GM18517 (cell line): ENCODE data around the gene AHR.
"Not testable (repeated sequence)": the region's sequence is repeated elsewhere in the genome, so short reads cannot be mapped to it uniquely, and the experiment has no call there.

ENCODE experiments used
- ATAC-seq: cut with Tn5 transposase; IDR thresholded peaks from one replicate; pipeline ENCODE4 v1.9.1; 2021; ENCODE audit warnings: mild to moderate bottlenecking, moderate library complexity; ENCODE audit not compliant: unreplicated experiment

AHR gene

GRCh38 chr7:17371671-17372524 is 73.4 kb downstream of the AHR start:
- no peak for ATAC-seq

- no peak for ATAC-seq
Observed at GRCh38 chr7:17374157-17374556, 75.7 kb downstream of the AHR start.

GRCh38 chr7:17374654-17375053 is 76.2 kb downstream of the AHR start:
- no peak for ATAC-seq

GRCh38 chr7:17376595-17376994 is 78.1 kb downstream of the AHR start:
- no peak for ATAC-seq

- ATAC-seq: no peak
Observed at GRCh38 chr7:17380736-17381662, 82.5 kb downstream of the AHR start.

- ATAC-seq: not testable (repeated sequence)
Observed at GRCh38 chr7:17382408-17383354, 84.2 kb downstream of the AHR start.

GRCh38 chr7:17384400-17384799 is 85.9 kb downstream of the AHR start:
- no peak for ATAC-seq

GRCh38 chr7:17385612-17386011 is 87.2 kb downstream of the AHR start:
- ATAC-seq: no peak

- no peak for ATAC-seq
Observed at GRCh38 chr7:17390392-17390791, 91.9 kb downstream of the AHR start.

- ATAC-seq: no peak
Observed at GRCh38 chr7:17391366-17391765, 92.9 kb downstream of the AHR start.

GRCh38 chr7:17392846-17393245 is 94.4 kb downstream of the AHR start:
- no peak for ATAC-seq

GRCh38 chr7:17394563-17394962 is 96.1 kb downstream of the AHR start:
- not testable (repeated sequence) for ATAC-seq
